Gastroesophageal sphincter (tissue), 4 donors: Measurements from ENCODE around the gene PRKCI. TPM values are rescaled to one million over a fixed set of nuclear protein-coding genes. Genes with fewer than 3 reads are reported as not detected.
A peak's percentile ranks its signal among the peaks of the same experiment; 100 is the strongest.
"Not testable (repeated sequence)": the region's sequence is repeated elsewhere in the genome, so short reads cannot be mapped to it uniquely, and the experiment has no call there.

Source experiments
- ATAC-seq: fragments of 150-250 bp; one replicate; pipeline ENCODE4 v1.9.1; 2016; ENCODE audit warnings: mild to moderate bottlenecking, moderate library complexity
- H3K27ac ChIP-seq, 4 donors: fragments of 200-600 bp; sonication (generic) in 3 of 4; 1 replicate in 3 of 4; 2 replicates in 1 of 4; pipeline ENCODE4 v1.5.1; 2016 to 2019
- H3K27me3 ChIP-seq: fragments of 200-600 bp; sonication (generic); one replicate; pipeline ENCODE4 v1.5.1; 2019
- H3K36me3 ChIP-seq, 2 donors: fragments of 200-600 bp; sonication (generic); one replicate each; pipeline ENCODE4 v1.5.1; 2019; ENCODE audit warnings: control low read depth in 1 of 2
- H3K4me1 ChIP-seq, 3 donors: fragments of 200-600 bp; sonication (generic); 1 replicate in 2 of 3; 2 replicates in 1 of 3; pipeline ENCODE4 v1.5.1; 2016 to 2019; ENCODE audit warnings: control low read depth in 2 of 3
- H3K4me3 ChIP-seq, 2 donors: fragments of 200-600 bp; sonication (generic); one replicate each; pipeline ENCODE4 v1.5.1; 2019; ENCODE audit warnings: mild to moderate bottlenecking in 1 of 2, moderate library complexity in 1 of 2
- H3K9me3 ChIP-seq, 3 donors: fragments of 200-600 bp; sonication (generic); one replicate each; pipeline ENCODE4 v1.5.1; 2017 to 2019; ENCODE audit warnings: control low read depth in 2 of 3
- EP300 ChIP-seq: sonication (generic); formaldehyde crosslinking; IDR thresholded peaks from one replicate; pipeline ENCODE4 v1.6.1; 2017; ENCODE audit warnings: antibody characterized with exemption, mild to moderate bottlenecking
- POLR2A ChIP-seq, 2 donors: fragments of 450-650 bp; IDR thresholded peaks; one replicate each; pipeline ENCODE4 v1.6.1; 2017; ENCODE audit warnings: antibody characterized with exemption in 2 of 2, mild to moderate bottlenecking in 2 of 2, moderate library complexity in 1 of 2
- POLR2AphosphoS5 ChIP-seq: sonication (generic); formaldehyde crosslinking; IDR thresholded peaks from one replicate; pipeline ENCODE4 v1.6.1; 2017; ENCODE audit warnings: antibody characterized with exemption
- WGBS, 2 donors: methylation state at CpG; one replicate each; pipeline ENCODE4 v1.1.5; 2018; ENCODE audit warnings: low coverage in 1 of 2; 5-methylcytosine and 5-hydroxymethylcytosine counted together
- total RNA-seq, 4 donors: library from RNA; depleted of rRNA; stranded (reverse); fragments of >200 nt; gene quantifications; one replicate each; pipeline ENCODE4 v1.1.0, GENCODE V29; 2016
- TF ChIP-seq, protein P1 (sequence below), 4 experiments: fragments of 200-600 bp in 2 of 4; fragments of 450-650 bp in 2 of 4; sonication (generic) in 1 of 4; IDR thresholded peaks; one replicate each; pipeline ENCODE4 v1.5.1; 2017 to 2019; ENCODE audit warnings: antibody characterized with exemption in 4 of 4, mild to moderate bottlenecking in 2 of 4, moderate library complexity in 2 of 4

PRKCI gene
- total RNA-seq, 4 donors from 2014 or later: 41.9 to 69.0 (median 45.3) TPM

DNA sequence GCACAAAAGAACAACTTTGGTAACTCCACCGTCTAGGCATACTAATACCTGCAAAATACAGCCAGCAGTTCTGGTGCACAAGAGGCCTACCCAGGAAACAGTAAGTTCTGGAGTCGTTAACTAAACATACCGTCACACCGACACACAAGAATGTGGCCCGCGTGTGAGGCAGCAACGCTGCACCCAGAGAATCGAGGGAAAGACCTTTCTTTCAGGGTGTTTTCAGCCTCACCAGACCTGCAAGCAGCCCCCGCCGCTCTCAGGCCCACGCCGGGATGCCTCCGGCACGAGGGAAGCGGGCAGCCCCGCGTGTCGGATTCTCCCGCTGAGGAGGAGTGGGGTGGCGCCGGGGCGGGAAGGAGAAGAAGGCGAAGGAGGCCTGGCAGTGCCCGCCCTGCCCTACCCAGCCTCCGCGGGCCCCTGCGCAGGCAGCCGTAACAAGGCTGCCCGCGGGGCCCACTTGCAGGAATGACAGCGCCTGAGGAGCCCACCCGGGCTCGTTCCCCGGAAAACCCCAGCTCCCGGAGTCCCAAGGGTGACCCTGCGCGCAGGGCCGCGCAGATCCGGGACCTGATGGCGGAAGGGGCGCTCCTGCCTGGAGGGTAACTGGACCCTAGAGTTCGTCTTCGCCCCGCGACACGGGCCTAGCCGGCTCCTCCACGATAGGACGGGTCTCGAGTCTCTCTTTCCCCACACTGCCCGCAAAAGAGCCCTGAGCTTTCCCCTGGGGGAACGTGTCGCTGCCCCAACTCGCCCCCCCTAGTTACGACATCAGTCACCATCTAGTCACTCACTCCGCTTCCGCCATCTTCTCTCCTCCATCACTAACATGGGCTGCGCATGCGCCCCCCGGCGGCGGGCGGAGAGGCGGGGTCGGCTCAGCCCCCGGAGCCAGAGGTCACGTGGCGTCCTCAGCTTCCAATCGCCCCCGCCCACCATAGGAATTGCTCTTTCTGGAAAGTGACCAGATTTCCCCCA lies 41.0 kb upstream of the PRKCI start, which contains the start of gene PHC3:
TSS of gene PHC3 (minus strand) at position 826 of the 978 bp plus-strand sequence. CDS start at position 808, 18 bp downstream.
- peak within 1 kb of the TSS; percentile 91 to 97 for H3K4me3 ChIP-seq
- 0% methylated on average over 12 to 13 of the region's 71 CpGs for WGBS, 2 donors
- H3K36me3 ChIP-seq: peaks cover 0 to 25% of the 10 kb centered on the region in 2 donors
- TF ChIP-seq POLR2A (IDR thresholded peaks at IDR 0.05): peak; percentile 46 to 71
- TF ChIP-seq EP300: no peak
- TF ChIP-seq POLR2AphosphoS5: peak; percentile 88
- TF ChIP-seq, protein P1, sequence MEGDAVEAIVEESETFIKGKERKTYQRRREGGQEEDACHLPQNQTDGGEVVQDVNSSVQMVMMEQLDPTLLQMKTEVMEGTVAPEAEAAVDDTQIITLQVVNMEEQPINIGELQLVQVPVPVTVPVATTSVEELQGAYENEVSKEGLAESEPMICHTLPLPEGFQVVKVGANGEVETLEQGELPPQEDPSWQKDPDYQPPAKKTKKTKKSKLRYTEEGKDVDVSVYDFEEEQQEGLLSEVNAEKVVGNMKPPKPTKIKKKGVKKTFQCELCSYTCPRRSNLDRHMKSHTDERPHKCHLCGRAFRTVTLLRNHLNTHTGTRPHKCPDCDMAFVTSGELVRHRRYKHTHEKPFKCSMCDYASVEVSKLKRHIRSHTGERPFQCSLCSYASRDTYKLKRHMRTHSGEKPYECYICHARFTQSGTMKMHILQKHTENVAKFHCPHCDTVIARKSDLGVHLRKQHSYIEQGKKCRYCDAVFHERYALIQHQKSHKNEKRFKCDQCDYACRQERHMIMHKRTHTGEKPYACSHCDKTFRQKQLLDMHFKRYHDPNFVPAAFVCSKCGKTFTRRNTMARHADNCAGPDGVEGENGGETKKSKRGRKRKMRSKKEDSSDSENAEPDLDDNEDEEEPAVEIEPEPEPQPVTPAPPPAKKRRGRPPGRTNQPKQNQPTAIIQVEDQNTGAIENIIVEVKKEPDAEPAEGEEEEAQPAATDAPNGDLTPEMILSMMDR (IDR thresholded peaks at IDR 0.05): peak in 3 of 4 experiments; percentile 22 to 40 (median 29)
- H3K27me3 ChIP-seq: no peaks in the 10 kb centered on the region
- peak within 1 kb of the TSS; percentile 94 to 99 (median 98) for H3K27ac ChIP-seq
- H3K4me1 ChIP-seq: peaks cover 0 to 40% (median 9%) of the 10 kb centered on the region in 3 donors
- peak; percentile 96 for ATAC-seq
- H3K9me3 ChIP-seq: no peaks in the 10 kb centered on the region

DNA sequence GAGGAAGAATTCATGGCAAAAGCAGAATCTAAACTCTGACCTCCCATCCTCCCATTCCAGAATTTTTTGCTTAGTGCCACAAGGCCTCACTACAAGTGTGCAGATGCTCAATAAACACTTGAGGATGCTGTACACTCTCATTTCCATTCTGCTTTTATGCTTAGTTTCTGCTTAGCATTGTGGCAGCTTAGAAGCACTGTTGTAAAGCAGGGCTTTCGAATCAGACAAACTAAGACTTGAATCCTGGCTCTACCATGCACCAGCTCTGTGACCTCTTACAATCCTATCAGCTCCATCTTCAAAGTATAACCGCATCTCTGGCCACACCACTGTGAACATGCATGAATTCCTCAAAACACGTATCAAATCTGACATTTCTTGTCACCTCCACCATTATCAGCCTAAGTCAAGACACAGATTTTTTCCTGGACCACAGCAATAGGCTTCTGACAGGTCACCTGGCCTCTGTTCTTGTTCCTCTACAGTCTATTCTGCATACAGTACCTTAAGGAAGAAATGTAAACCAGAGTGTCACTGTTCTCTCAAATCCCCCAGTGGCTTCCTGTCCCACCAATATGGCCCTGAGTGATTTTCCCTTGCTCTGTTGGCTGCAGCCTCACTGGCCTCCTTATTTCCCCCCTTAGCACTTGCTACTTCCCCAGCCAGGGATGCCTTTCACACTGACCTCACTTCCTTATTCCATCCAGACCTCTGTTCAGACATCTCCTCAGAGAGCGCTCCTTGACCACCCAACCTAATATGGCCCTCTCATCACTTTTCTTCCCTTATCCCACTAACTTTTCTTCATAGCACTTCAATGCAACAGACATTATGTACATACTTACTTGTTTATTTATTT lies 32.6 kb upstream of the PRKCI start:
- peak; percentile 16 for ATAC-seq
- Histone ChIP-seq H3K27ac (peak overlapping the region in 1 of 4 donors; percentile 38), H3K4me3 (no peak overlapping the region), H3K9me3 (no peaks in the 10 kb centered on the region), H3K27me3 (no peaks in the 10 kb centered on the region), H3K4me1 (peaks cover 0 to 10% (median 0%) of the 10 kb centered on the region in 3 donors), H3K36me3 (no peaks in the 10 kb centered on the region)
- 72 to 77% methylated on average over 4 of the region's 4 CpGs for WGBS, 2 donors
- TF ChIP-seq, protein P1 (IDR thresholded peaks at IDR 0.05): no peak
- TF ChIP-seq POLR2A (IDR thresholded peaks at IDR 0.05): no peak
- no peak for TF ChIP-seq EP300
- no peak for TF ChIP-seq POLR2AphosphoS5

DNA sequence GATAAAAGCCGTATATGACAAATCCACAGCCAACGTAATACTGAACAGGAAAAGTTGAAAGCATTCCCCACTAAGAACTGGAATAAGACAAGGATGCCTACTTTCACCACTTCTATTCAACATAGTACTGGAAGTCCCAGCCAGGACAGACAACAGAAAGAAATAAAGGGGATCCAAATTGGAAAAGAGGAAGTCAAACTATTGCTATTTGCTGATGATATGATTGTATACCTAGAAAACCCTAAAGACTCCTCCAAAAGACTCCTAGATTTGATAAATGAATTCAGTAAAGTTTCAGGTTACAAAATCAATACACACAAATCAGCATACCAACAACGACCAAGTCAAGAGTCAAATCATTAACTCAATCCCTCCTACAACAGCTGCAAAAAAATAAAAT lies 26.5 kb upstream of the PRKCI start:
- 74 to 76% methylated on average over 3 of the region's 3 CpGs for WGBS, 2 donors
- not testable (repeated sequence) for H3K27me3 ChIP-seq, H3K4me1 ChIP-seq, H3K27ac ChIP-seq, H3K36me3 ChIP-seq, ATAC-seq, H3K4me3 ChIP-seq, H3K9me3 ChIP-seq

DNA sequence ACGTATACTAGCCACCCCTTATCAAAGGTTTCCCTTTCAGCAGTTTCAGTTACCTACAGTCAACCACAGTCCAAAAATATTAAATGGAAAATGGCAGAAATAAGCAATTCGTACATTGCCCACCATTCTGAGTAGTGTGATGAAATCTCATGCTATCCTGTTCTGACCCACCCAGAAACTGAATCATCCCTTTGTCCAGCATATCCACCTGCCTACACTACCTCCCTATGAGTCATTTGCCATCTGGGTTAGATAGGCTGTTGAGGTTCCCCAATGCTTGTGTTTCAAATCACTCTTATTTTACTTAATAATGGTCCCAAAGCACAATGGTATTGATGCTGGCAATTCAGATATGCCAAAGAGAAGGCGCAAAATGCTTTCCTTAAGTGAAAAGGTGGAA lies 25.4 kb upstream of the PRKCI start:
- ATAC-seq: no peak
- no peaks in the 10 kb centered on the region for H3K9me3 ChIP-seq
- no peaks in the 10 kb centered on the region for H3K27me3 ChIP-seq
- no peaks in the 10 kb centered on the region for H3K36me3 ChIP-seq
- H3K4me1 ChIP-seq: no peaks in the 10 kb centered on the region
- no peak overlapping the region for H3K4me3 ChIP-seq
- H3K27ac ChIP-seq: no peak overlapping the region
- TF ChIP-seq EP300 (no peak), POLR2AphosphoS5 (no peak), POLR2A (IDR thresholded peaks at IDR 0.05) (no peak)
- TF ChIP-seq, protein P1 (IDR thresholded peaks at IDR 0.05): no peak
- 86 to 94% methylated on average over 3 of the region's 3 CpGs for WGBS, 2 donors

DNA sequence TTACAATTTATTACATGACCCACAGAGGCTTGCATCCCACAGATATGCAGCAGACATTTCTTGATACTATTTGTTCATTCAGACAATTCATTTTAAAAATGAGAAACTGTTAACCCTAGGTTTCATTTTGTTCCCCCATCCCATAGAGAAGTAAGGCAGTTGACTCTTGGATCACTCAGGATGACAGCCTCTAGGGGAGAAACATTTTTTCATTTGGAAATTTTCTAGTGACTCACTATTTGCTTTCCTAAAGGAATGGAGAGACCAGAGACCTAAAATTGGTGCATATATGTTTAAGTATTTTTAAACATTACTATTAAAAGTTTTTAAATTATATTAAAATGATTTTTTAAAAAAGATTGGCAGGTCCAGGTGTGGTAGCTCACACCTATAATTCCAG lies 21.2 kb upstream of the PRKCI start:
- no peak for ATAC-seq
- Histone ChIP-seq H3K27me3 (no peaks in the 10 kb centered on the region), H3K36me3 (no peaks in the 10 kb centered on the region), H3K4me1 (no peaks in the 10 kb centered on the region), H3K4me3 (no peak overlapping the region), H3K9me3 (no peaks in the 10 kb centered on the region), H3K27ac (no peak overlapping the region)
- TF ChIP-seq POLR2AphosphoS5 (no peak), POLR2A (IDR thresholded peaks at IDR 0.05) (no peak), EP300 (no peak)
- TF ChIP-seq, protein P1 (IDR thresholded peaks at IDR 0.05): no peak
